HG02571 (cell line): ENCODE data around the gene DUSP7.

Experiments
- ATAC-seq: cut with Tn5 transposase; IDR thresholded peaks from one replicate; pipeline ENCODE4 v1.9.1; 2021; ENCODE audit warnings: mild to moderate bottlenecking, moderate library complexity; ENCODE audit not compliant: unreplicated experiment

Gene DUSP7

DNA sequence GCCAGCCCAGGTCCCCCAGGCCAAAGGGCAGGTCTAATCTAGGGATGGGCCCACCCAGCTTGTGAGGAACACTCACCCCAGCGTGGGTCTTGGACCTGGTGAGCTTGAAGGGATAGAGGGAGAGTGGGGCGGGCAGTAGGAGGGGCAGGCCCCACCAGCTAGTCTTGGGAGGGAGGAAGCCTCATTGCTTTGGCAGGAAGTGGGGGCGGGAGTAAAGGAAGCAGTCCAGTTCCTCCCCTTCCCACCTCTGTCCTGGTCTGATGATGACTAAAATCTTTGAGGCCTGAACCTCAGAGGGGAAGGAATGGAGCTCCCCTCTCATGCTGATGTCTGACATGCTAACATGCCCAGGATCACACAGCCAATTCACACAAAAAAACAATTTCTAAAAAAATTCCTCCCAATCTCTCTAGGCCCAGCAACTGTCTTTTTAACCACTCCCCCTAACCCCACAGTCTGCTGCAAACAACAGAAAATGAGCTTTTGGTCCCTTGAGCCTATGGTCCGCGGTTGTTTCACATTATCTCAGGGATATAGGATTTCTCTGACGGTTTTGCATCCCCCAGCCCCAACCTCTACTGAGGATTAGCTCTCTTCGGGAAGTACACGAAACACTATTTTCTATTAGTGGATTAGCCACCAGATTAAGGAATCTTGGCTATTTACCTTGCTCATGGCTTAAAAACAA is 30.7 kb upstream of the DUSP7 start:
- ATAC-seq = no peak

- no peak for ATAC-seq
Observed at GRCh38 chr3:52086461-52086860, 30.1 kb upstream of the DUSP7 start.

DNA sequence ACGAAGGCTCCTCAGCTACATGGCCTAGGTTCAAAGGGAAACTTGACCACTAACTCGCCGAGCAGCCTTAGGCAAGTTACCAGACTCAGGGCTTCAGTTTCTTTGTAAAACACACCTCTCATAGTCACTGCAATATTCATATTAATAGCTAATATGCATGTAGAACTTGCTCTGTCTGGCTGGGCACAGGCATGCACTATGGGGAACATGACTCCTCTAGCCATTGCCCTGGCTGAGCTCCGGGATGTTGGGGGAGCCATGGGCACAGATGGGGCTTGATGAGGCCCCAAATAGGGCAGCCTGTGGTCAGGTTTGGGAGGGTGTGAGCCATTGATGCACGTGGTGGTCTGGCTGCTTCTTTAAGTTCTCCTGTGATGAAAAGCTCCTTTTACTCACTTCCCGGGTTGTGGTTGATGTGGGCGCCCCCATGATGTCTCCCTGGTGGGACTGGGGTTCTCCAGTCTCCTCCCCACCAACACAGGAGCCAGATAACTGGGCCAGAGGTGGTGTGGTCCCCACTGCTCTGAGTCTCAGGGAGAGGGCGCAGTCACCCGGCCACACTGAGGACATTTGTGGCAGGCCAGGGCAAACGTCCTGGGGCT is 29.4 kb upstream of the DUSP7 start:
- no peak for ATAC-seq

DNA sequence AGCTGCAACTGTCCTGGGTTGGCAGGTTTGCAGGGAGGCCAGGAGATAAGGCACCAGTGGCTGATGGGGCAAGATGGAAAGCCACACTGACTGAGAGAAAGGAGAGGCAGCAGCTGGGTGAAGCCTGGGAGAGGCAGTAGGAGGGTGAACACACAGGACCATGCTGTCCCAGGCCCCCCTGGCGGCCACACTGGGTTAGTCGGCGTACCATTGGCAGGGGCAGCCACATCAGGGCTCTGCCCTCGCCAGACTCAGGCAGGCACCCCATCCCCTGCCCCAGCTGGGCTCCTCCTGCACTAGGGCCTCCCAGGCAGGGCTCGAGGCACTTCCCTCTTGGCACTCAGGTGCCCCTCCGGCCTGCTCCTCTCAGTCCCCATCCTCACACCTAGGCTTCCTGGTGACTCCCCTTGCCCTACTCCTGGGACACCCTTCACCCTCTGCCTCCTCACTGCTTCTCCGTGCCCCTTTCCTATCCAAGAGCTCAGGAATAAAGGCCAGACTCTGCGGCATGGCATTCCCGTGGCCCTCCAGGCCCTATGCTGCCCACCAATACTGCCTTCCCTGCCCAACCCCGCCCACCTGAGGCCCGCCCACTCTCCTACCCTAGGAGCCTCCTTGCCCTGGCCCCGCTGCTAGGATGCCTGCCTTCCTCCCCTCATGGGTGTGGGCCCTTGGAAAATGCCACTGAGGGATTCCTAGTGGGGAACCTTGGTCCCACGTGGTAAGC is 28.7 kb upstream of the DUSP7 start:
- no peak for ATAC-seq

- no peak for ATAC-seq
Observed at GRCh38 chr3:52084216-52084945, 28.0 kb upstream of the DUSP7 start.

- no peak for ATAC-seq
Observed at GRCh38 chr3:52083556-52084087, 27.3 kb upstream of the DUSP7 start.

- ATAC-seq = no peak
Observed at GRCh38 chr3:52082951-52083350, 26.6 kb upstream of the DUSP7 start.

DNA sequence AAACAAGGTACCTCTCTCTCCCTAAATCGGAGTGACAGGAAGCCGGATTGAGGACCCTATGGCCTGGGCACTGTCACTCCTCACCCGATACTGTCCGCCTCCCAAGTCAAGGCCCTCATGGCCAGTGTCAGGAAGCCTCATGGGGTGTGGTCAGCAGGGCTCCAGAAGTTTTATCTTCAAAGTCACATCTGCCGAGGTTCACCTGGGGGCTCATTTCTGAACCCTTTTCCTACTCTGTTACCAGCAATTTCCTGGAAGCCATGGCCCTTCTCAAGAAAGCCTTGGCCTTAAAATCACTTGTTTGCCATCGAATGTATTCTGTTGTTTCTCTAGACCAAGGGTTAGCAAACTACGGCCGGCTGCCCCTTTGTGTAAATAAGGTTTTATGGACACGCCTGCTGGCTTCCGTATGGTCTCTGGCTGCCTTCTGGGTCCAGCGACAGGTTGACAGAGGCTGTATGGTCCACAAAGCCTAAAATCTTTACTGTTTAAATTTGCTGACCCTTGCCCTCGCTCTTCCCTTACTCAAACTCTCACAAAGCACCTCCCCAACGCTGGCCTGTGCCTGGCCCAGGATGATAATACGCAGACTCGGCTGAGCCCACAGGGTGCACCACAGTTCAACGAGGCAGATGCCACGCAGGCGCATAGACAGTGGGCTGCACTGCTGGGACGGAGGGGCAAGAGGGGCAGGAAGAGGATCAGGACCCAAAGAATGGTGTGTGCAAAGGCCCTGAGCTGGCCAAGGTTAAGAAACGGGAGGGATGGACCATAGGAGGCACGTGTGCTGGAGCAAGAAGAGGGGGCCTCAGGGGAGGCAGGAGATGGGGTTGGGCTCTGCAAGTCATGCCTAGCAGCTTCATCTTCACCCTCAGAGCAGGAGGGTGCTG is 24.7 kb upstream of the DUSP7 start:
- ATAC-seq = no peak

- ATAC-seq = no peak
Observed at GRCh38 chr3:52079958-52080357, 23.6 kb upstream of the DUSP7 start.

- ATAC-seq = no peak
Observed at GRCh38 chr3:52078781-52079560, 22.6 kb upstream of the DUSP7 start.

GRCh38 chr3:52077925-52078324 is 21.6 kb upstream of the DUSP7 start:
- no peak for ATAC-seq

DNA sequence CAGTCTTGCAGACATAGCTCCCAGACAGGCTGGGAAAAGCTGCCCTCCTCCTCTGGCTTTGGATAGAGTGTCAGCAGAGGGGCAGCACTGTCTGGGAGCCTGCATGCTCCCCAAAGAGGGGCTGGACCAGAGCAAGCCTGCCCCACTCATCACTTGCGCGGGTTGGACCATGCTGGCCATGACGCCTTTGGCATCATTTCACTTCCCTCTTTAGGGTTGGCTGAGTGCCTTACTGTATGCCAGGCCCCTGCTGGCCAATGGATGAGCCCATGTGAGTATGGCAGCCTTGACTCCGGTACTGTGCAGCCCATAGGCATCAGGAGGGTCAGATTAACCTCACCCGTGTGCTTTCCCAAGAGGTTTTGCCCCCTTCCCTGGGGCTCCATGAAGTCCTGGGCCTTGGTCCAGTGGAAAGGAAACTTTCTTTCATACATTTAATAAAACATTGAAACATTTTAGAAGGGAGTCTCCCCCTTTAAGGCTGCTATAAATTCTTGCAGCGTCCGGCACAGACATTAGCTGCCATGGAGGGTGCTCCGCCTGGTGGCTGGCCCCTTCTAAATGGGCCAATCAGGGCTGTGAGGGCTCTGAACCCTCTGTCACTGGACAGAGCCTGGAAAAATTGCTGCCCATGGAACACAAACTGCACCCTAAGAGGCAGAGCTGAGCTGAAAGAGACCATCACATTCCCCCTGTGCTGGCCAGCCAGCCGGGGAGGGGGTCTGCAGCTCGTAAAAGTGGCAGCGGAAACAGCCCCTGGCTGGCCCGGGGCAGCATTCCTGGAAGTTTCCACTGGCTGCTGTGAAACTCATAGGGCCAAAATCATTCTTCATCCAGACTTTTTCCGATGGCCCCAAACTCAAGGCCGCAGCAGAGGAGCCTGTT is 20.8 kb upstream of the DUSP7 start:
- no peak for ATAC-seq

DNA sequence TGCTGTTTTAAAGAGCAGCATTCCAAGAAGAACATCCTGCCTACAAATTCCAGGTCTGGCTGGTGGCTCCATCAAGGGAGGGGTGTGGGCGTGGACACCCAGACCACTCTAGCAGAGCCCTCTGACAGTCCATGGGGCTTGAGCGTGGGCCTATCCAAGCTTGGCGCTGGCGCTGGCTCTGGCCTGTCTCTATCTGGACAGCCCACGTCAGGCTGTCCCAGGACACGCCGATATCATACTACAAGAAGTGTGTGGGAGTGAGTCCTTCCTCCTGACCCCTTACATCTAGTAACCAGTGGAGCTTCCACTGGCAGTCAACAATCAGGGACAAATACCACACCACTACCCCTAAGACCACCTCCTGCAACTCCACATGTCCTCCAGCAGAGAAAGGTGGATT is 17.1 kb upstream of the DUSP7 start:
- ATAC-seq = no peak

DNA sequence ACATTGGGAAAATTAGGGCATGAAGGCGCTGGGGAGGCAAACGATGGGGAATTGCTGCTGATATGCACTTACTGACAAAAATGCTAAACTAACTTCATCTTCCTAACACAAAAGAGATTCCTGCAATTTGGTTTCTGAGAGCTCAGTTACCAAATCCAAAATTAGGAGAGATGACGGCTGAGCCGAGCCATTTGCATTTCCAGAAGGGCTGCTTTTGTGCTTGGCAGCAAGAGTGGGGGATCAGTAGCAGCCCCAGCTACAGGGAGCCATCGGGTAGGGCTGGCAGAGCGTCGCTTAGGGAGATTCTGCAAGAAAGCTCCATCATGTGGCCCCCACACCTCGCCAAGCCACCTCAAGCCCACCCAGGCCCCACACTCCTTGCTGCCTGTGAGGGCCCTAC is 16.1 kb upstream of the DUSP7 start:
- no peak for ATAC-seq

DNA sequence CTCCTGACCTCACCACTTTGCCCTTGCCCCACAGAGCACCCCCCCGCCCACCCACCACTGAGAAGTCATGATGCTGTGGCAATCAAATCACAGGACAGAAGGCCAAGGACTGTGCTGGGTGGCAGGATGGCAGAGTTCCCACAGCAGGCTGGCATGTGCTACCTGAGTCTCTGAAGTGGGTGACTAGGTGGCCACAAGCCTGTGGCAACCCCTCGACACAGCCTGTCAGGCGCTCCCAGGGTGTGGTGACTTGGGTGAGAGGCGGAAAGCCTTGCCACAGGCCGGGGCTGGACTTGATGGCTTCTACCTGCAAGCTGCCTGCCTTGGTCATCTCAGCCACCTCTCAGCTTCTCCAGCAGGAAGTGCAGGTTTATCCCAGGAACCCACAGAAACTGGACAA is 15.6 kb upstream of the DUSP7 start:
- no peak for ATAC-seq

- ATAC-seq = no peak
Observed at GRCh38 chr3:52070724-52071621, 14.6 kb upstream of the DUSP7 start.

- no peak for ATAC-seq
Observed at GRCh38 chr3:52069855-52070254, 13.5 kb upstream of the DUSP7 start.

- no peak for ATAC-seq
Observed at GRCh38 chr3:52069135-52069534, 12.8 kb upstream of the DUSP7 start.
